Mesendoderm (in vitro differentiated cells): Measurements from ENCODE around the gene MCTS1.

Experiments
- DNase-seq: peaks from one replicate; pipeline ENCODE4 v3.0.0; 2013
- H2AK5ac ChIP-seq: 2 replicates; pipeline ENCODE4 v1.6.1; 2013; ENCODE audit warnings: low read length, inconsistent platforms
- H2BK120ac ChIP-seq: 2 replicates; pipeline ENCODE4 v1.6.1; 2013; ENCODE audit warnings: low read depth, mild to moderate bottlenecking, low read length, moderate library complexity, mixed read lengths
- H2BK15ac ChIP-seq: replicated peaks from 2 replicates; pipeline ENCODE4 v1.6.1; 2013; ENCODE audit warnings: low read depth, mild to moderate bottlenecking, moderate library complexity
- H2BK5ac ChIP-seq: 2 replicates; pipeline ENCODE4 v1.6.1; 2013; ENCODE audit warnings: low read length, inconsistent platforms
- H3K18ac ChIP-seq: 2 replicates; pipeline ENCODE4 v1.6.1; 2013; ENCODE audit warnings: mild to moderate bottlenecking, low read length, mixed read lengths
- H3K23ac ChIP-seq: one replicate; pipeline ENCODE4 v1.6.1; 2013; ENCODE audit warnings: low read length
- H3K27ac ChIP-seq: 2 replicates; pipeline ENCODE4 v1.5.1; 2013; ENCODE audit warnings: low read depth, mild to moderate bottlenecking, inconsistent platforms, low read length, moderate library complexity
- H3K27me3 ChIP-seq: 2 replicates; pipeline ENCODE4 v1.6.1; 2013; ENCODE audit warnings: low read length, control low read depth, mild to moderate bottlenecking, inconsistent platforms; ENCODE audit not compliant: insufficient read depth, poor library complexity
- H3K36me3 ChIP-seq: 2 replicates; pipeline ENCODE4 v1.6.1; 2013; ENCODE audit warnings: low read length, inconsistent platforms; ENCODE audit not compliant: control insufficient read depth, insufficient read depth
- H3K4ac ChIP-seq: one replicate; pipeline ENCODE4 v1.6.1; 2013; ENCODE audit warnings: low read depth, mild to moderate bottlenecking, low read length, moderate library complexity
- H3K4me1 ChIP-seq: 2 replicates; pipeline ENCODE4 v1.6.1; 2013; ENCODE audit warnings: low read depth, low read length, inconsistent platforms; ENCODE audit not compliant: control insufficient read depth
- H3K4me2 ChIP-seq: 2 replicates; pipeline ENCODE4 v1.6.1; 2013; ENCODE audit warnings: low read length
- H3K4me3 ChIP-seq: 2 replicates; pipeline ENCODE4 v1.5.1; 2013; ENCODE audit warnings: mild to moderate bottlenecking, low read length
- H3K56ac ChIP-seq: one replicate; pipeline ENCODE4 v1.6.1; 2013; ENCODE audit warnings: low read length
- H3K79me1 ChIP-seq: 2 replicates; pipeline ENCODE4 v1.6.1; 2013; ENCODE audit warnings: low read length, inconsistent platforms
- H3K79me2 ChIP-seq: 2 replicates; pipeline ENCODE4 v1.6.1; 2013; ENCODE audit warnings: mild to moderate bottlenecking, low read length; ENCODE audit not compliant: control insufficient read depth, insufficient read depth
- H3K9ac ChIP-seq: 2 replicates; pipeline ENCODE4 v1.6.1; 2013; ENCODE audit warnings: low read length, inconsistent platforms
- H4K5ac ChIP-seq: one replicate; pipeline ENCODE4 v1.6.1; 2013; ENCODE audit warnings: low read length
- H4K8ac ChIP-seq: one replicate; pipeline ENCODE4 v1.6.1; 2013; ENCODE audit warnings: low read depth, mild to moderate bottlenecking, control low read depth, low read length, moderate library complexity
- WGBS: extraction: QIAGEN DNeasy Blood & Tissue Kit; methylation state at CpG from one replicate; pipeline ENCODE4 v1.1.7; 2013; ENCODE audit warnings: low lambda C conversion rate, missing lambda C conversion rate; ENCODE audit not compliant: insufficient coverage; ENCODE audit errors: extremely low coverage; 5-methylcytosine and 5-hydroxymethylcytosine counted together

MCTS1 gene

DNA sequence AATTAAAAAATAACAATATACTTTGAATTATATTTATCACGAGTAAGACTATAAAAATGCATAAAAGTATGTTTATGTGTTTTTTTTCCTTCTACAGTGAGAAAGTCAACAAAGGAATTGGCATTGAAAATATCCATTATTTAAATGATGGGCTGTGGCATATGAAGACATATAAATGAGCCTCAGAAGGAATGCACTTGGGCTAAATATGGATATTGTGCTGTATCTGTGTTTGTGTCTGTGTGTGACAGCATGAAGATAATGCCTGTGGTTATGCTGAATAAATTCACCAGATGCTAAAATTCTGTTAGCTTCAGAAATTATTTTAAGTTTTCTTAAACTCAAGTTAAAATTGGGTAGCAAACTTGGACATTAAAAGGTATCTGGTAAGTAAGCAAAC is 8.2 kb downstream of the MCTS1 start:
- Histone ChIP-seq H3K56ac (no peak overlapping the region), H3K18ac (no peak overlapping the region), H3K4me2 (no peak overlapping the region), H4K5ac (no peak overlapping the region), H3K4ac (no peak overlapping the region), H3K4me3 (no peak overlapping the region), H3K9ac (no peak overlapping the region), H3K36me3 (no peaks in the 10 kb centered on the region), H3K23ac (no peak overlapping the region), H2BK120ac (no peak overlapping the region), H3K79me2 (no peaks in the 10 kb centered on the region), H2BK15ac (no peak overlapping the region), H3K27ac (no peak overlapping the region), H3K79me1 (no peaks in the 10 kb centered on the region), H4K8ac (no peak overlapping the region), H2BK5ac (no peak overlapping the region), H3K4me1 (no peaks in the 10 kb centered on the region), H3K27me3 (no peaks in the 10 kb centered on the region), H2AK5ac (no peak overlapping the region)
- WGBS = no CpG with 5 or more reads among the region's 1 CpG
- DNase-seq = no peak

DNA sequence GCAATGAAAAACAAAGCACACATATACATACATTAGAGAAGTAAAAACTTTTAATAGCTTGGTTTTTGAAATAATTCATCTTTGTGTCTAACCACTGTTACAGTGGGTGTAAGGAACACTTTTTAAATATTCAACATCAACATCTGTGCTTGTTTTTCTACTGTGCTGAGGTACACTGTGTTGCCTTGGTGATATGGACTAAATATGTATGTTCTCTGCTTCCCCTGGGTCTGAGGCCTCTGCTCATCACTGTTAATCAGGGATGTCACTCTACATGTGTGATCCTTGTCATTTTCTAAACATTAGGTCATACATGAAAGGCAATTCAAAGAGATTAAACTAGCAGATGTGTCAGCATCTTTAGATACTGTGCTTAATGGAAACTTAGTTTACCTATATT is 10.9 kb downstream of the MCTS1 start:
- Histone ChIP-seq H2AK5ac (no peak overlapping the region), H3K36me3 (no peaks in the 10 kb centered on the region), H3K4me3 (no peak overlapping the region), H3K27ac (no peak overlapping the region), H2BK5ac (no peak overlapping the region), H3K9ac (no peak overlapping the region), H2BK15ac (no peak overlapping the region), H3K79me1 (no peaks in the 10 kb centered on the region), H3K18ac (no peak overlapping the region), H3K4me1 (no peaks in the 10 kb centered on the region), H3K4me2 (no peak overlapping the region), H2BK120ac (no peak overlapping the region), H3K79me2 (no peaks in the 10 kb centered on the region), H3K27me3 (no peaks in the 10 kb centered on the region), H3K4ac (no peak overlapping the region), H4K5ac (no peak overlapping the region), H3K23ac (no peak overlapping the region), H3K56ac (no peak overlapping the region), H4K8ac (no peak overlapping the region)
- no peak for DNase-seq

DNA sequence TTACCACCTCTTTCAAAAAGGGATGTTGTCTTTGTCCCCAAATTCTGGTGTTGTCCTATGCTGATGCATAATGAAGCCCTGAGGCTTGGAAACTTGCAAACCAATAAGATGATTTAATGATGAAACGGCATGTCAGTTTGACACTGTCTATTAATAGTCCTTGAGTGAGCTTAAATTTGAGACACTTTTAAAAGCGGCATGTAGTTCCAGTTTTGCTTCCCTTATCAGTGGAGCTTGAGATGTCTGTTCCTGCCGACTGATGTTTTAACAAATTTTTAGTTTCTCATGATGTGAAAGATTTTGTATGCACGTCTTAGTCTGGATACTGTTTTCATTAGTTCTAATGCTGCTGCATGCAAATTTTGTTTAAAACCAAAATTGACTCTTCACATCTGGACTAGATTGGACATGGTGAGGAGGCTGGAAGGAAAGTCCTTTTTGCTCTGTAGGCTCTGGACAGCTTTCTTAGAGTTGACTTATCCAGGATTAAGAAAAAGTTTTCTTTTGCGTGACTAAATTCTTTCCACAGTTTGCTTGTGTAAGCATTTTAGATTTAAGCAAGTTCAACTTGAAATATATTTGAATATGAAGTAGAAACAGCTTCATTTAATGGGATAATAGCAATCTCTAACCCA is 14.2 kb downstream of the MCTS1 start:
- Histone ChIP-seq H3K4me3 (no peak overlapping the region), H3K79me1 (no peaks in the 10 kb centered on the region), H4K8ac (no peak overlapping the region), H2BK15ac (no peak overlapping the region), H3K4me2 (no peak overlapping the region), H3K36me3 (no peaks in the 10 kb centered on the region), H2BK5ac (no peak overlapping the region), H3K4me1 (no peaks in the 10 kb centered on the region), H3K18ac (no peak overlapping the region), H4K5ac (no peak overlapping the region), H3K23ac (no peak overlapping the region), H3K56ac (no peak overlapping the region), H3K9ac (no peak overlapping the region), H3K27me3 (no peaks in the 10 kb centered on the region), H3K27ac (no peak overlapping the region), H3K4ac (no peak overlapping the region), H2BK120ac (no peak overlapping the region), H3K79me2 (no peaks in the 10 kb centered on the region), H2AK5ac (no peak overlapping the region)
- DNase-seq = no peak
- WGBS = no CpG with 5 or more reads among the region's 5 CpGs

DNA sequence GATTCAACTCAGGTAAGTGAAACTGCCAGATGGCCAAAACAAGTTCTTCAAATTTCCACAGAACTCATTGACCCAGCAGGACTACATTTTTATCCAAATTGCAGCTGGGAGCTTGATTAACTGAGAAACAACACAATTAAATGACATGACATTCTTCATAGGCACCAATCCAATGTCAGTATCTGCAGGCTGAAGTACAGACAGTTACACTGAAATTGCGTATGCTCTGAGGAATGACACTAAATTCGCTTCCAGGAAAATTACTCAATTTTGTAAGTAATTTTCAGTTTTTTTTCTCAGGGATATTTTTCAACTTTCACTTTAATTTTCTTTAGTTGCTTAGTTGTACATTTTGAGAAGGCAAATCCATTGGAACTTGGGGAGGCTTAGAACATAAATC is 21.5 kb downstream of the MCTS1 start:
- Histone ChIP-seq H3K4me3 (no peak overlapping the region), H3K79me2 (no peaks in the 10 kb centered on the region)
- no CpG with 5 or more reads among the region's 2 CpGs for WGBS

DNA sequence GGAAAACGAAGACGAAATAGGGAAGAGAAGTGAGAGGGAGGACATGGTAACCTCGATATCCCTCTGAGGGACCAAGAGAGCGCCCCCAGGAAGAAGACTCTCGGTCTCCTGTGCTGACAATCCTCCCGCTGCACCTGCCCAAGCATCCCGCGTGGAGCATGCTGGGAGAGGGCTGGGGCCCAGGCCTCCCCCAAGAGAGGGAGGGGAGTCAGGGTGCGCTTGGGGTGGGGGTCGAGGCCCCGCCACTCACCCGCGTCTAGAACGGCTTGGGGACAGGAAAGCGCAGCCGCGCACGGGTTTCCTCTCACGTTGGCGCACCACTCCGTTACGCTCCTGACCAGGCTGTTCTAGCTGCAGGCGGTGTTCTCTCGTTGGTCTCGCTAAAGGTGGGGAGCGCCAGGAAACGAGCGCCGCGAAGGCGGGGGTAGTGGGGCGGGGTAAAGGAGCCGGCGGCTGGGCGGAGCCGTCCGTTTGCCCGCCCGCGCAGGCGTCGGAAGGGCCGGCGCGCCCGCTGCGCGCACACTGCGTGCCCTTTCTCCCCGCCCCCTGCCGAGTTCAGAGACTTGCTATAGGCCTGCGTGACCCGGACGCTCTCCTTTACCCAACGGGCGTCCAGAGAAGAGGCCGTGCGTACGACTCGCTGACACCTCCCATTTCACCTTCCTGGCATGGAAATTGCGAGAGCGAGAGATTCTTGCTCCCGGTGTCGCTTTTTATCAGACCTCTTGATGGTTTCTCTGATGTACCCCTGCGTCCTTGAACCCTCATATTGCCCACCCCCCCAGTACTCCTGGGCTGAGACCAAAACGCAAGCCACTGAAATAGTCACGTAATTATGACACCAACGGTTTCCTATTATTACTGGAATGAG is 26.0 kb downstream of the MCTS1 start, which contains the start of gene C1GALT1C1:
TSS of gene C1GALT1C1 (minus strand) at position 388 of the 871 bp plus-strand sequence. CDS start 2,888 bp downstream, outside the sequence.
- Histone ChIP-seq H3K4me1 (no peaks in the 10 kb centered on the region), H3K56ac (peak within 1 kb of the TSS; percentile 77), H3K27me3 (no peaks in the 10 kb centered on the region), H3K4ac (no peak within 1 kb of the TSS), H3K79me1 (no peaks in the 10 kb centered on the region), H4K5ac (no peak within 1 kb of the TSS), H3K27ac (peak within 1 kb of the TSS; percentile 66), H3K4me3 (peak within 1 kb of the TSS; percentile 36), H4K8ac (no peak within 1 kb of the TSS), H2BK15ac (no peak within 1 kb of the TSS), H3K9ac (peak within 1 kb of the TSS; percentile 68), H3K18ac (no peak within 1 kb of the TSS), H2AK5ac (no peak within 1 kb of the TSS), H3K79me2 (no peaks in the 10 kb centered on the region), H2BK120ac (no peak within 1 kb of the TSS), H3K23ac (no peak within 1 kb of the TSS), H2BK5ac (no peak within 1 kb of the TSS), H3K4me2 (peak within 1 kb of the TSS; percentile 59), H3K36me3 (no peaks in the 10 kb centered on the region)
- WGBS = no CpG with 5 or more reads among the region's 68 CpGs
- peak; percentile 95 for DNase-seq

More for the DNA sequence above, 21.5 kb downstream of the MCTS1 start:
- Histone ChIP-seq H3K27me3 (no peaks in the 10 kb centered on the region), H3K4me2 (no peak overlapping the region), H3K23ac (no peak overlapping the region), H4K8ac (no peak overlapping the region), H3K9ac (no peak overlapping the region), H3K18ac (no peak overlapping the region), H3K4me1 (no peaks in the 10 kb centered on the region), H4K5ac (no peak overlapping the region), H3K27ac (no peak overlapping the region), H2BK5ac (no peak overlapping the region), H3K4ac (no peak overlapping the region), H3K36me3 (no peaks in the 10 kb centered on the region), H2BK120ac (no peak overlapping the region), H2BK15ac (no peak overlapping the region), H3K56ac (no peak overlapping the region), H2AK5ac (no peak overlapping the region), H3K79me1 (no peaks in the 10 kb centered on the region)
- no peak for DNase-seq
